HepG2 (cell line): ENCODE results near the gene NOP56. TPM values are rescaled to one million over a fixed set of nuclear protein-coding genes. Genes with fewer than 3 reads are reported as not detected.
A peak's percentile ranks its signal among the peaks of the same experiment; 100 is the strongest.

Experiments
- ATAC-seq: fragments of 200-7000 bp; cut with Tn5 transposase; 3 replicates; pipeline ENCODE4 v1.9.1; 2020; ENCODE audit warnings: mild to moderate bottlenecking, moderate library complexity
- BruUV-seq: library from RNA; stranded (reverse); fragments of 400-500 nt; replicated peaks from 2 replicates; lab custom pipeline; 2021; lab: Mats Ljungman, UMichigan
- CTCF ChIA-PET: fragments of 300-600 bp; formaldehyde crosslinking; extraction: SDS; loops from one replicate; lab custom pipeline; 2021; ENCODE audit warnings: low total read pairs, inconsistent platforms, low intra/inter-chr PET ratio; lab: Yijun Ruan, JAX
- POLR2A ChIA-PET: fragments of 350-600 bp; sonication (Branson Sonifier 250); formaldehyde crosslinking; loops from one replicate; lab custom pipeline; 2020; ENCODE audit warnings: antibody characterized with exemption, inconsistent platforms; lab: Yijun Ruan, JAX
- DNase-seq: peaks from one replicate; pipeline ENCODE4 v3.0.0-alpha.2; 2015; ENCODE audit warnings: low spot score
- FAIRE-seq: peaks from 3 replicates; lab custom pipeline; 2011; peaks lifted over from hg19 to GRCh38; lab: Jason Lieb, UNC
- H2AFZ ChIP-seq: one replicate; pipeline ENCODE4 v1.6.1; 2011; ENCODE audit warnings: low read length, inconsistent platforms
- H3K27ac ChIP-seq: fragments of 300-600 bp; 3 replicates; pipeline ENCODE4 v1.8.0; 2011; ENCODE audit warnings: mixed run types, mild to moderate bottlenecking, mixed read lengths, low read length, inconsistent platforms; ENCODE audit not compliant: insufficient read depth; ENCODE audit errors: extremely low read length
- H3K27me3 ChIP-seq, 2 experiments: fragments of 200-600 bp in 1 of 2; 2 replicates in 1 of 2; 3 replicates in 1 of 2; pipeline versions ENCODE4 v1.6.0 to v1.8.0; 2011; ENCODE audit warnings: low read length in 2 of 2, mild to moderate bottlenecking in 2 of 2, moderate library complexity in 2 of 2, inconsistent platforms in 1 of 2; ENCODE audit not compliant: insufficient read depth in 2 of 2, control insufficient read depth in 1 of 2
- H3K36me3 ChIP-seq, 2 experiments: fragments of 200-600 bp in 1 of 2; replicated peaks in 1 of 2; 2 replicates in 1 of 2; 3 replicates in 1 of 2; pipeline versions ENCODE4 v1.5.1 to v1.8.0; 2011; ENCODE audit warnings: low read length in 2 of 2, inconsistent platforms in 1 of 2; ENCODE audit not compliant: insufficient read depth in 2 of 2, control insufficient read depth in 1 of 2
- H3K4me1 ChIP-seq: 2 replicates; pipeline ENCODE4 v1.5.1; 2012; ENCODE audit warnings: low read length, inconsistent platforms; ENCODE audit not compliant: insufficient read depth
- H3K4me2 ChIP-seq: 2 replicates; pipeline ENCODE4 v1.6.0; 2011; ENCODE audit warnings: low read depth, low read length, inconsistent platforms
- H3K4me3 ChIP-seq, 3 experiments: fragments of 200-600 bp in 1 of 3; sonication (generic), shearing (Covaris generic) in 1 of 3; replicated peaks in 1 of 3; 2 replicates each; pipeline ENCODE4 v1.5.1; 2011 to 2016; ENCODE audit warnings: low read length in 3 of 3, inconsistent platforms in 2 of 3, low read depth in 2 of 3, mild to moderate bottlenecking in 2 of 3, control low read depth in 1 of 3, mixed read lengths in 1 of 3; ENCODE audit not compliant: insufficient read depth in 1 of 3
- H3K79me2 ChIP-seq: one replicate; pipeline ENCODE4 v1.6.1; 2011; ENCODE audit warnings: low read length, inconsistent platforms; ENCODE audit not compliant: insufficient read depth
- H3K9ac ChIP-seq: 2 replicates; pipeline ENCODE4 v1.6.0; 2011; ENCODE audit warnings: mild to moderate bottlenecking, low read depth, low read length, inconsistent platforms; ENCODE audit not compliant: insufficient read depth
- H3K9me3 ChIP-seq: 2 replicates; pipeline ENCODE4 v1.5.1; 2012; ENCODE audit warnings: mild to moderate bottlenecking, low read length
- H4K20me1 ChIP-seq: 2 replicates; pipeline ENCODE4 v1.6.0; 2011; ENCODE audit warnings: inconsistent platforms, mild to moderate bottlenecking, low read length, moderate library complexity; ENCODE audit not compliant: insufficient read depth
- ARID5B ChIP-seq: IDR thresholded peaks from 2 replicates; pipeline ENCODE4 v1.4.0; 2020; ENCODE audit warnings: mild to moderate bottlenecking, missing genetic modification reagents
- CBFB ChIP-seq: sonication (generic); formaldehyde crosslinking; IDR thresholded peaks from 2 replicates; pipeline ENCODE4 v1.4.0; 2020; ENCODE audit warnings: missing genetic modification reagents
- ELF3 ChIP-seq: IDR thresholded peaks from 2 replicates; pipeline ENCODE4 v1.6.1; 2016; ENCODE audit warnings: missing genetic modification reagents, missing compliant biosample characterization
- FOXK2 ChIP-seq: fragments of 450-650 bp; IDR thresholded peaks from 2 replicates; pipeline ENCODE4 v1.6.1; 2016
- POLR2A ChIP-seq, 2 experiments: IDR thresholded peaks; 2 replicates each; pipeline ENCODE4 v1.6.1; 2011; ENCODE audit warnings: low read depth in 2 of 2, low read length in 2 of 2, mild to moderate bottlenecking in 1 of 2, moderate library complexity in 1 of 2; ENCODE audit not compliant: insufficient read depth in 1 of 2
- SALL1 ChIP-seq: sonication (generic); formaldehyde crosslinking; IDR thresholded peaks from 2 replicates; pipeline ENCODE4 v1.8.0; 2022; ENCODE audit warnings: mild to moderate bottlenecking, missing genetic modification reagents
- SKIL ChIP-seq: sonication (generic); formaldehyde crosslinking; IDR thresholded peaks from 2 replicates; pipeline ENCODE4 v1.8.0; 2022; ENCODE audit warnings: missing genetic modification reagents, mild to moderate bottlenecking, moderate library complexity, borderline replicate concordance
- SMC3 ChIP-seq: IDR thresholded peaks from 2 replicates; pipeline ENCODE4 v1.6.1; 2011; ENCODE audit warnings: low read length, improper control_type of control experiment
- SP5 ChIP-seq: IDR thresholded peaks from 2 replicates; pipeline ENCODE4 v1.6.1; 2016; ENCODE audit warnings: low read depth, borderline replicate concordance
- ZBTB7B ChIP-seq: sonication (generic); formaldehyde crosslinking; IDR thresholded peaks from 2 replicates; pipeline ENCODE4 v1.4.0; 2020; ENCODE audit warnings: missing genetic modification reagents
- ZEB1 ChIP-seq: IDR thresholded peaks from 2 replicates; pipeline ENCODE4 v1.6.1; 2012; ENCODE audit warnings: mild to moderate bottlenecking, low read depth, inconsistent platforms; ENCODE audit not compliant: insufficient replicate concordance
- ZNF33A ChIP-seq: sonication (generic); formaldehyde crosslinking; IDR thresholded peaks from 2 replicates; pipeline ENCODE4 v1.5.1; 2020; ENCODE audit warnings: missing genetic modification reagents, mild to moderate bottlenecking, moderate library complexity, borderline replicate concordance
- ZNF33B ChIP-seq: sonication (generic); formaldehyde crosslinking; IDR thresholded peaks from 2 replicates; pipeline ENCODE4 v1.5.1; 2020; ENCODE audit warnings: mild to moderate bottlenecking, missing genetic modification reagents
- ZNF468 ChIP-seq: sonication (generic); formaldehyde crosslinking; IDR thresholded peaks from 2 replicates; pipeline ENCODE4 v1.8.0; 2022; ENCODE audit warnings: mild to moderate bottlenecking, moderate library complexity, missing genetic modification reagents
- ZNF562 ChIP-seq: sonication (generic); formaldehyde crosslinking; IDR thresholded peaks from 2 replicates; pipeline ENCODE4 v1.8.0; 2022; ENCODE audit warnings: missing genetic modification reagents, borderline replicate concordance
- ZNF703 ChIP-seq: sonication (generic); formaldehyde crosslinking; IDR thresholded peaks from 2 replicates; pipeline ENCODE4 v1.5.1; 2020; ENCODE audit warnings: missing genetic modification reagents, mild to moderate bottlenecking, moderate library complexity, borderline replicate concordance
- ZNF776 ChIP-seq: sonication (generic); formaldehyde crosslinking; IDR thresholded peaks from 2 replicates; pipeline ENCODE4 v1.4.0; 2020; ENCODE audit warnings: mild to moderate bottlenecking, missing genetic modification reagents
- ZNF841 ChIP-seq: sonication (generic); formaldehyde crosslinking; IDR thresholded peaks from 2 replicates; pipeline ENCODE4 v1.8.1; 2023; ENCODE audit warnings: missing genetic modification reagents, borderline replicate concordance
- WGBS: methylation state at CpG from one replicate; pipeline ENCODE4 v1.1.6; 2017; ENCODE audit warnings: low lambda C conversion rate; 5-methylcytosine and 5-hydroxymethylcytosine counted together
- in situ Hi-C: cut with HindIII; loops from 2 replicates; pipeline ENCODE4 v1.10.0; 2017; ENCODE audit warnings: low pct_unique_long_range_greater_than_20kb; ENCODE audit not compliant: extremely low pct_ligation_motif_present
- intact Hi-C: fragments of 100-400 bp; cut with micrococcal nuclease; formaldehyde crosslinking; loops from one replicate; pipeline ENCODE4 v1.10.0; 2022; ENCODE audit not compliant: unreplicated experiment
- polyA plus RNA-seq, 8 experiments: library from polyadenylated mRNA; depleted of rRNA in 3 of 8; stranded (reverse) in 7 of 8; unstranded in 1 of 8; fragments of >200 nt; fragmentation: Illumina TruSeq in 4 of 8; extraction: Trizol in 4 of 8; gene quantifications; 2 replicates each; pipeline versions ENCODE4 v1.2.1 to v1.2.3, GENCODE V29; 2011 to 2016; ENCODE audit warnings: low read depth in 4 of 8, missing spikeins in 1 of 8, mixed read lengths in 1 of 8; ENCODE audit not compliant: insufficient read depth in 1 of 8
- total RNA-seq, 5 experiments: library from RNA; depleted of rRNA; stranded (reverse); fragments of >200 nt; fragmentation: Illumina TruSeq; extraction: Trizol; gene quantifications; 2 replicates each; pipeline ENCODE4 v1.2.3, GENCODE V29; 2016; ENCODE audit warnings: low read depth in 1 of 5

NOP56 gene
- total and polyA plus RNA-seq, 2 of the 13 experiments (the other 11 are each of a cell fraction or from before 2014, with no cell fraction given) = 369 to 1,116 TPM

DNA sequence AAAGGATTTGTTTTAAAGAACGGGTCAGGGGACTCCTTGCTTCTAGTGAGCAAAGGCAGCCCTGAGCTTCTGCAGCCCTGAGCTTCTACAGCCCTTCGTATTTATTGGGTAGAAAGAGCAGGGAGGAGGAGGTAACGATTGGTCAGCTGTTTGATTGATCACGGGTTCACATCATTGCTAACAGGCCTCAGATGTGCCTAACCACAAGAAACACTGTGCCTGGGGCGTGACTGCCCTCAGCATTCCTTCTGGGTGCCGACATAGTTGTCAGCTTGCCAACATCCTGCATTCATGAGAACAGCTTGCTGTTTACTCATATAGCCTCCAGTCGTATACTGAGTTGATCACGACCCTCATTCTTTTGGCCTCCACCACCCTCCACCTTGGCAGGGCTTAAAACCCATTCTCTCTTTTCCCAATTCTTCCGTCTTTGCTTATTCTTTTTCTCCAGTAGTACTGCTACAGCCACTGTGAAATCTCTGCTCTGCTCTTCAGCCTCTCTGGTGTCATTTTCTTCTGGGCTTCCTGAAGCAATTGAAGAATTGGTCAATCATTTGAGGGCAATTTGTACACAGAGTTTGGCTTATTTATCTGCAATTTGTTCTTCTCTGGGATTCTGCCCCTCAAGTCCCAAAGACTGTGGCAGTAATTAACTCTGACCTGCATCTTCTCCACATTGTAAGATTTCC is 25.4 kb upstream of the NOP56 start:
- intact Hi-C loops (no loop called here), in situ Hi-C loops (no loop called here)
- no TSS peak for BruUV-seq
- Histone ChIP-seq H3K27ac (no peak overlapping the region), H3K79me2 (no peaks in the 10 kb centered on the region), H3K4me3 (no peak overlapping the region), H3K36me3 (no peaks in the 10 kb centered on the region), H3K9ac (no peak overlapping the region), H2AFZ (no peak overlapping the region), H4K20me1 (no peaks in the 10 kb centered on the region), H3K4me1 (0 out of 2 replicates have a peak, but pooled peaks cover 4% of the 10 kb centered on the region), H3K27me3 (peaks cover 0 to 10% of the 10 kb centered on the region in 2 experiments; a peak in 4 of 5 replicates), H3K4me2 (no peak overlapping the region), H3K9me3 (no peaks in the 10 kb centered on the region)
- 3% methylated on average over 9 of the region's 9 CpGs for WGBS
- DNase-seq (peak; percentile 80), FAIRE-seq (no peak), ATAC-seq (peak; percentile 52; the same call in 2 of the 3 replicates)
- CTCF ChIA-PET = no interaction called here
- POLR2A ChIA-PET = interaction anchor here (2.0 kb wide), 1 partner anchor 25 kb away, joined by 6 read pairs; the partner anchor contains the start of gene NOP56
- 0 out of 2 replicates have a peak, but pooled peaks have one; percentile 31 for TF ChIP-seq ELF3 (CRISPR knock-in tag)
- no peak for TF ChIP-seq ZNF776 (CRISPR knock-in tag)
- TF ChIP-seq CBFB (CRISPR knock-in tag) = no peak
- TF ChIP-seq ZBTB7B (CRISPR knock-in tag) = no peak
- no peak for TF ChIP-seq ZNF703 (CRISPR knock-in tag)
- no peak for TF ChIP-seq POLR2A (IDR thresholded peaks at IDR 0.05; ENCODE audit: insufficient read depth in 1 of 2, low read depth in 2 of 2, low read length in 2 of 2)
- TF ChIP-seq ZNF33A (CRISPR knock-in tag) = no peak
- no peak for TF ChIP-seq FOXK2
- no peak for TF ChIP-seq SMC3
- no peak for TF ChIP-seq ZNF562
- no peak for TF ChIP-seq SKIL (CRISPR knock-in tag)
- no peak for TF ChIP-seq ZNF468 (CRISPR knock-in tag)
- no peak for TF ChIP-seq SALL1 (CRISPR knock-in tag)
- no peak for TF ChIP-seq ZEB1
- TF ChIP-seq SP5 = no peak
- no peak for TF ChIP-seq ZNF33B (CRISPR knock-in tag)
- TF ChIP-seq ZNF841 (CRISPR knock-in tag) = no peak
- TF ChIP-seq ARID5B (CRISPR knock-in tag) = peak; percentile 64
